NCI-H146 treated with DMSO at 0.1 percent for 48 hours (cell line): ENCODE data around the gene SAAL1.
"Not testable (repeated sequence)": the region's sequence is repeated elsewhere in the genome, so short reads cannot be mapped to it uniquely, and the experiment has no call there.

Experiments used
- DNase-seq: peaks from one replicate; lab custom pipeline; 2025; ENCODE audit not compliant: unreplicated experiment; lab: John Stamatoyannopoulos, UW

SAAL1 gene, protein sequence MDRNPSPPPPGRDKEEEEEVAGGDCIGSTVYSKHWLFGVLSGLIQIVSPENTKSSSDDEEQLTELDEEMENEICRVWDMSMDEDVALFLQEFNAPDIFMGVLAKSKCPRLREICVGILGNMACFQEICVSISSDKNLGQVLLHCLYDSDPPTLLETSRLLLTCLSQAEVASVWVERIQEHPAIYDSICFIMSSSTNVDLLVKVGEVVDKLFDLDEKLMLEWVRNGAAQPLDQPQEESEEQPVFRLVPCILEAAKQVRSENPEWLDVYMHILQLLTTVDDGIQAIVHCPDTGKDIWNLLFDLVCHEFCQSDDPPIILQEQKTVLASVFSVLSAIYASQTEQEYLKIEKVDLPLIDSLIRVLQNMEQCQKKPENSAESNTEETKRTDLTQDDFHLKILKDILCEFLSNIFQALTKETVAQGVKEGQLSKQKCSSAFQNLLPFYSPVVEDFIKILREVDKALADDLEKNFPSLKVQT

DNA sequence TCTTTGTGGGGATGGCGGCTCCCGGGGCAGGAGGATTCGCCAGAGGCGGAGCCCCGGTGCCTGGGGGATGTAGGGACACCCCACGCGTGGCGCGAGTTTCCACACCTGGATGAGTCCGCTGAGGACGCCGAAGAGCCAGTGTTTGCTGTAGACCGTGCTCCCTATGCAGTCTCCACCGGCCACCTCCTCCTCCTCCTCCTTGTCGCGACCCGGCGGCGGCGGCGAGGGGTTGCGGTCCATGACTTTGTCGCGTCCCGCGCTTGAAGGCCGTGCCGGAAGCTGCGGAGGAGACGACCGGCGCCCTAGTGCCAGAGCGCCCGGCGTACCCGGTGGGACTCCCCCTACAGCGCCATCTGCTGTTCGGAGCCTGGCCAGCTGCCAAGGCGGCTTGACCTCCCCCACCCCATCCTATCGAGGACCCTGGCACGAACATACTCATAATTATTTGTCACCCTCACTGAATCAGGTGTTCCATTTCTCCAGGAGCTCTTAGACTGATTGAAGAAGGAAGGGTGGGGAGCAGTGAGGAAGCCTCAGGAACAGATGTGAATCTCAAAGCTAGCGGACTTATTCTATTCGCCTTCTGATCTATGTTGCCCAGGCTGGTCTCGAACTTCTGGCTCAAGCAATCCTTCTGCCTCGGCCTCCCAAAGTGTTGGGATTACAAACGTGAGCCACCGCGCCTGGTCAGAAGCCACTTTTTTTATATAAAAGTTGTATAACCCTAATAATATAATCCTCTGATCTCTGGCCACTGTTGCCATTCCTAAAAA is at the start of gene SAAL1:
SAAL1 (minus strand) TSS at position 281 of the 773 bp plus-strand sequence; CDS start at position 240, 41 bp downstream.
- DNase-seq, result peak; percentile 62

DNA sequence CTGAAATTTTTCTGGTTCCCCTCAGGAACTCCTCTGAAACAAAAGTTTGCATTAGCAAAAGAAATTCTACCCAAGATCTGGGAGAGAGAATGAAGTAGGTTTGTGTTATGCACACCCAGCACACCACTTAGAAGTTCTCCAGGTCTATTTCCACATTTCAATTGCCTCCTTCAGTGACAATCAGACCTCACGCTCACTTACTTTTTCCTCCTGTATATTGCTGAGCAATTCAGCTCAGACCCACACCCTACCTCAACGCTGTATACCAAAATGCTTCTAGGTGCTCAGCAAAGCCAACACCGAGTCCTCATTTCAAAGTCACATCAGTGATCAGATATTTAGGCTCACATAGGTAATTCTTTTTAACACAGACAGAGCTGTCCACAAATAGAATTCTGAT is 45.7 kb upstream of the SAAL1 start:
- no peak for DNase-seq

DNA sequence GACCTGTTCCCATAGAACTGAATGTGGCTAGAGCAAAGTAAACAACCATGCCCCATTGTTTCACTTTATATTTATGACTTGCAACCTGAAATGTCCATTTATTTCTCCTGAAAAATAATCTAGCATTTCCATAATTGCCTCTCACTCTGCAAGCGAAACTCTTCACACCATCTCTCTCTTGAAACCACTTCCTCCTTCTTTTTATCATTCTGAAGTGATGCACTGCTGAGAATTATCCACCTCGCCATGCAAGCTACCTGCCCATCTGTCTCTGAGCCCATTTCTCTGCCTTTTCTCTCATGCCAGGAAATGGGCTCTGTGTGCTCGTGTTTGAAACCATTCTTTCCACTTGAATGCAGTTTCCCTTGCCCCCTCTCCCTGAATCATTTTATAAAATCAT is 40.0 kb upstream of the SAAL1 start:
- no peak for DNase-seq

- no peak for DNase-seq
Measured at GRCh38 chr11:18145025-18145424, 39.1 kb upstream of the SAAL1 start.

GRCh38 chr11:18144243-18144642 is 38.4 kb upstream of the SAAL1 start:
- DNase-seq, result no peak

DNA sequence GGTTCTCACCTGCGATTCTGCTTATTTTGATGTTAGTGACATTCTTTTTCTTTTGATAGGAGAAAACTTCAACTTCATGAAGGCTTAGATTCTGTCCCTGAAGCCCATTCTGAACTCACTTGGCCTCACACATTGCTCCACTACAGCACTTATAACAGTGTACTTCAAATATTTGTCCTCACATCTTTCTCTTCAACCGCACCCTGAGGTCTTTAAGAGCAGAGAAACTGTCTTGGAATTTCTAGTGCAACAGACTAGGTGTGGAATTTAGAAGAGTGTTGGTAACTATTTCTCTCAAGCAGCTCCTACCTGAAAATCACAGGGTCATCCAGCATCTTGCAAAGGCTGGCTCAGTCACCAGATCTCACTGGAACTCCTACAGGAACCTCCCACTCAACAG is 34.3 kb upstream of the SAAL1 start:
- DNase-seq, result no peak

DNA sequence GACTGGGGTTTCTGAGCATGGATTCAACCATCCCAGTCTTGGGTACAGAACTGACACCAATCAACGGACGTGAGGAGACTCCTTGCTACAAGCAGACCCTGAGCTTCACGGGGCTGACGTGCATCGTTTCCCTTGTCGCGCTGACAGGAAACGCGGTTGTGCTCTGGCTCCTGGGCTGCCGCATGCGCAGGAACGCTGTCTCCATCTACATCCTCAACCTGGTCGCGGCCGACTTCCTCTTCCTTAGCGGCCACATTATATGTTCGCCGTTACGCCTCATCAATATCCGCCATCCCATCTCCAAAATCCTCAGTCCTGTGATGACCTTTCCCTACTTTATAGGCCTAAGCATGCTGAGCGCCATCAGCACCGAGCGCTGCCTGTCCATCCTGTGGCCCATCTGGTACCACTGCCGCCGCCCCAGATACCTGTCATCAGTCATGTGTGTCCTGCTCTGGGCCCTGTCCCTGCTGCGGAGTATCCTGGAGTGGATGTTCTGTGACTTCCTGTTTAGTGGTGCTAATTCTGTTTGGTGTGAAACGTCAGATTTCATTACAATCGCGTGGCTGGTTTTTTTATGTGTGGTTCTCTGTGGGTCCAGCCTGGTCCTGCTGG is 31.4 kb upstream of the SAAL1 start:
- DNase-seq, result no peak

DNA sequence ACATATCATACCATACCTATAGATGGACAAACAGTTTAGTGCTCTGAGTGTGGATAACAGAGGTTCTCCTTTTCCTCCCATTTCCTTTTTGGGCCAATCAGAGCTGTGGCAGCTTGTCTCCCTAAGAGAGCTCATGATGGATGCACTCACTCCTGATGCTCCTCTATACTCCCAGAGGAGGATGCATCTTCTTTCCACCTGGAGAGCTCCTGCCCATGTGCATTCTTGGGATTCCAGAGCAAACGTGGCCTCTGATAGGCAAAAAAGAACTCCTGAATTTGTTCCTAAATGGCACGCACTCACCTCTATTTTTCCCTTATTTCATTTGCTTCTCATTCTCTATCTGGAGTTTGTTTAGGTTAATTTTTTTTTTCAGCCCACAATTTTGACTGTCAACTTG is 29.4 kb upstream of the SAAL1 start:
- DNase-seq, result no peak

DNA sequence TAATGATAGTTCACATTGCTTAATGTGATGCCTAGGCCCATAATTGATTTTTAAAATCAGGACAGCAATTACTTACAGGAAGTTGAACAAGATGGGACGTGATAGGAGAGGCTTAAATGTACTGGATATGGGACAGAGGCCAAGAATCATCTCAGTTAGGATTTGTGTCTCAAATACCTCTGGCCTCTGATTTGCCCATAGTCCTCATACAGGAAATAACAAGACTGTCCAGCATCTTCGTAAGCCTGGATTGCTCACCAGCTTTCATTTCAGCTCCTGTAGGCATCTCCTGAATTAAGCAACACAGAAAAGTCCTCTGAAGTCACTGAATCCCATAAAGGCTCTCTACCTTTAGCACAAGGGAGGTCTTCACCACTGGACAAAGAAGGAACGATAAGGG is 26.5 kb upstream of the SAAL1 start, which contains the start of gene MRGPRX3:
MRGPRX3 (plus strand) TSS at position 231 of the 400 bp plus-strand sequence. CDS start 4,632 bp downstream, outside the sequence.
- DNase-seq, result no peak

DNA sequence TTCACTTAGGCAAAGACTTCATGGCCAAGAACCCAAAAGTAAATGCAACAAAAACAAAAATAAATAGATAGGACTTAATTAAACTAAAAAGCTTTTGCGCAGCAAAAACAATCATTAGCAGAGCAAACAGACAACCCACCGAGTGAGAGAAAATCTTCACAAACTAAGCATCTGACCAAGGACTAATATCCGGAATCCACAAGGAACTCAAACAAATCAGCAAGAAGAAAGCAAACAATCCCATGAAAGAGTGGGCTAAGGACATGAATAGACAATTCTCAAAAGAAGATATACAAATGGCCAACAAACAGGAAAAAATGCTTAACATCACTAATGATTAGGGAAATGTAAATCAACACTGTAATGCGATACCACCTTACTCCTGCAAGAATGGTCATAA is 25.2 kb upstream of the SAAL1 start:
- not testable (repeated sequence) for DNase-seq

GRCh38 chr11:18121331-18121828 is 15.5 kb upstream of the SAAL1 start:
- DNase-seq, result not testable (repeated sequence)

GRCh38 chr11:18115360-18116127 is 9.7 kb upstream of the SAAL1 start:
- peak; percentile 60 for DNase-seq

- DNase-seq, result no peak
Measured at GRCh38 chr11:18111005-18111404, 5.1 kb upstream of the SAAL1 start.

DNA sequence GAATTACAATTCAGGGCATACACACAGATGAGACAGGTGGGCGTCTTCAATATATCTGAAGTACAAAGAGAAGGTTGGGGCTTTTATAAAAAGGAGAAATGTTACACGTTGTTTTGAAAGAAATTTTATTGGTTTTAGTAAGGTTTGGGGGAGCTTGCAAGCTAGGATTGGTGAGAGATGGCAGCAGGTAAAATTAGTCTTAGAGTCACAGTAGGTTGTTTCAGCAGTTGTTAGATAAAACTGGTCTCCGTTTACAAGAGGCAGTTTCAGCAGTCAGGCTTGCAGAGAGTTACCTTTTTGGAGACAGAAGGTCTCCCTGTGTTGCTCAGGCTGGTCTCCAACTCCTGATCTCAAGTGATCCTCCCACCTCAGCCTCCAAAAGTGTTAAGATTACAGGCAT is 2.4 kb upstream of the SAAL1 start:
- DNase-seq, result no peak

DNA sequence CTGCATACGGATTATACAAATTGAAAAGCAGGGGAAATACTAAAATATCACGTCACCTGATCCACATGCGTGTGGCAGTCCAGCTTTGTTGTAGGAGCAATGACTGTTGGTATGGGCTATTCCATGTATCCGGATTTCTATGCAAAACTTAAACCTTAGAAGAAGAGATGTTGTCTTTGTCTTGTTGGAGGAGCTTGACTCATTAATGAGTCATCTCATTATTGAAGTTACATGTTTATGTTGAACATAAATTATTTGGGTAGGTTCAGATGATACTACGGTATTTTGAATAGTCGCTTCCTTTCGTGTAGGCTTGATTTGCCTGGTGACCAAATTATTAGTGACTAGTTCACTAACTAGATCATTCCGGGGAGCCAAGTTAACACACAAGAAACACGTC is 806 bp upstream of the SAAL1 start:
- DNase-seq, result no peak

DNA sequence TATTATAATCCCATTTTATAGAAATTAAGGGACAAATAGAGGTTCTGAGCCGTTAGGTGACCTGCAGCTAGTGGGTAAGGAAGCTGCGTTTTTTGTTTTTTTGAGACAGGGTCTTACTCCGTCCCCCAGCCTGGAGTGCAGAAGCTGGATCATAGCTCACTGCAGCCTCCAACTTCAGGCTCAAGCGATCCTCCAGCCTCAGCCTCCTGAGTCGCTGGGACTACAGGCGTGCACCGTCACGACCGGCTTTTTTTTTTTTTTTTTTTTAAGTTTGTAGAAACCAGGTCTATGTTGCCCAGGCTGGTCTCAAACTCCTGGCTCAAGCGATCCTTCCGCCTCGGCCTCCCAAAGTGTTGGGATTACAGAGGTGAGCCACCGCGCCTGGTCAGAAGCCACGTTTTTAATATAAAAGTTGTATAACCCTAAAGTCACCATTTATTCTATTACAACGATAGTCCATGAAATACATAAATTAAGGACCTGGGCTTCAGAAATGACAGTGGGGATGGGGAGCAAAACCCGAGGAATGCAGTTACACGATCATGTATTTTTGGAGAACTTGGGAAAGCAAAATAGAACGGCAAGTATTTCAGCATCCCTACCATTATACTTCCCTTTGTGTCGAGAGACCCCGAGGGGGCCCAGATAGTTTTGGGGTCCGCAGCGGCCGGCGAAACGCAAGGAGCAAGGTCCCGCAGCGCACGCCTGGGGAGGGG is 638 bp downstream of the SAAL1 start:
- no peak for DNase-seq

DNA sequence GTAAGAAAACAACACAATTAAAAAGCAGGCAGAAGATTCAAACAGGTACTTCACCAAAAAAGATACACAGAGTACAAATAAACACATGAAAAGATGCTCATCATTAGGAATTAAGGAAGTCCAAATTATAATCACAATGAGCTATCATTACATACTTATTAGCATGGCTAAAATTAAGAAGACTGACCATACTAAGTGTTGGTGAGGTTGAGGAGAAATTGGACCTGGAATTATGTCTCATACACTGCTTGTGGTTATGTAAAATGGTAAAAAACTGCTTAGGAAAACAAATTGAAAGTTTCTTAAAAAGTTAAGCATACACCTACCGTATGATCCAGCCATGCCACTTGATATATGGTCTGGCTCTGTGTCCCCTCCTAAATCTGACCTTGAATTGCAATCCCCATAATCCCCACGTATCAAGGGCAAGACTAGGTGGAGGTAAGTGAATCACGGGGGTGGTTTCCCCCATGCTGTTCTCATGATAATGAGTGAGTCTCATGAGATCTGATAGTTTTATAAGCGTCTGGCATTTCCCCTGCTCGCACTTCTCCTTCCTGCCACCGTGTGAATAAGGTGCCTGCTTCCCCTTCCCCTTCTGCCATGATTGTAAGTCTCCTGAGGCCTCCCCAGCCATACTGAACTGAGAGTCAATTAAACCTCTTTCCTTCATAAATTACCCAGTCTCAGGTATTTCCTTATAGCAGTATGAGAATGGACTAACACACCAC is 4.8 kb downstream of the SAAL1 start:
- no peak for DNase-seq

DNA sequence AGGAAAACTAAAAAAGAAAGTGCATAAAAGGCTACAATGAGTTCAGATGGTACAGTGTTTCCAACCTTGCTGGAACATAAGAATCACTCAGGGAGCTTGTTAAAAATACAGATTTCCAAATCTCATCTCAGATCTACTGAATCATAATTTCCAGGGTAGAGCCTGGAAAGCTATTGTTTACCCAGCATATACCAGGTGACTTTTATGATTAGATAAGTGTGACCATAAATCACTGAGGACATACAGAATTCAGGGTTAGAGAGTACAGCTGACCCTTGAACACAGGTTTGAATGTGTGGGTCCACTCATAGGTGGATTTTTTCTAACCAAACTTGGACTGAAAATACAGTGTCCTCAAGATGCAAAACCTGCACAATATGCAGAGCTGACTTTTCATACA is 11.9 kb downstream of the SAAL1 start:
- DNase-seq, result no peak

- DNase-seq, result no peak
Measured at GRCh38 chr11:18091731-18092130, 14.2 kb downstream of the SAAL1 start.
